Measurements from ENCODE around the gene OR6K6. TPM values are rescaled to one million over a fixed set of nuclear protein-coding genes. Genes with fewer than 3 reads are reported as not detected.

OR6K6 gene
- polyA plus RNA-seq (2013, experiment 1 of 2): not detected
- not detected for polyA plus RNA-seq (2013, experiment 2 of 2)

- Histone ChIP-seq H3K4me1 (ENCODE audit: insufficient read depth, low read length) (no peaks in the 10 kb centered on the region), H3K4me3 (ENCODE audit: low read length) (no peak within 1 kb of the TSS), H3K36me3 (ENCODE audit: insufficient read depth, low read length) (no peaks in the 10 kb centered on the region), H3K9ac (ENCODE audit: low read depth, low read length) (no peak within 1 kb of the TSS), H3K27me3 (ENCODE audit: insufficient read depth, low read length) (no peaks in the 10 kb centered on the region; the same call in 1 of the 2 replicates), H3K27ac (ENCODE audit: low read depth, low read length) (no peak within 1 kb of the TSS), H3K9me3 (ENCODE audit: insufficient read depth, low read depth, low read length) (no peaks in the 10 kb centered on the region)
- no CpG with 5 or more reads among the region's 2 CpGs for WGBS
Observed at GRCh38 chr1:158754420-158754819, at the start of gene OR6K6. Gene OR6K6, plus strand, starts transcription at chr1:158754720. Its CDS starts 168 bp downstream, at chr1:158754888.

- H3K4me3 ChIP-seq (ENCODE audit: low read length): no peak overlapping the region
- WGBS: 87% methylated on average over 2 of the region's 2 CpGs
- H3K9ac ChIP-seq (ENCODE audit: low read depth, low read length): no peak overlapping the region
- no peaks in the 10 kb centered on the region for H3K36me3 ChIP-seq (ENCODE audit: insufficient read depth, low read length)
- H3K9me3 ChIP-seq (ENCODE audit: insufficient read depth, low read depth, low read length): no peaks in the 10 kb centered on the region
- no peaks in the 10 kb centered on the region for H3K27me3 ChIP-seq (ENCODE audit: insufficient read depth, low read length)
- H3K4me1 ChIP-seq (ENCODE audit: insufficient read depth, low read length): no peaks in the 10 kb centered on the region
- H3K27ac ChIP-seq (ENCODE audit: low read depth, low read length): no peak overlapping the region
Observed at GRCh38 chr1:158706096-158706495, 48.4 kb upstream of the OR6K6 start.

- Histone ChIP-seq H3K27ac (ENCODE audit: low read depth, low read length) (no peak overlapping the region), H3K4me1 (ENCODE audit: insufficient read depth, low read length) (no peaks in the 10 kb centered on the region), H3K9ac (ENCODE audit: low read depth, low read length) (no peak overlapping the region), H3K36me3 (ENCODE audit: insufficient read depth, low read length) (no peaks in the 10 kb centered on the region), H3K9me3 (ENCODE audit: insufficient read depth, low read depth, low read length) (no peaks in the 10 kb centered on the region), H3K27me3 (ENCODE audit: insufficient read depth, low read length) (no peaks in the 10 kb centered on the region), H3K4me3 (ENCODE audit: low read length) (no peak overlapping the region)
- 81% methylated on average over 2 of the region's 4 CpGs for WGBS
Observed at GRCh38 chr1:158711098-158711497, 43.4 kb upstream of the OR6K6 start.

DNA sequence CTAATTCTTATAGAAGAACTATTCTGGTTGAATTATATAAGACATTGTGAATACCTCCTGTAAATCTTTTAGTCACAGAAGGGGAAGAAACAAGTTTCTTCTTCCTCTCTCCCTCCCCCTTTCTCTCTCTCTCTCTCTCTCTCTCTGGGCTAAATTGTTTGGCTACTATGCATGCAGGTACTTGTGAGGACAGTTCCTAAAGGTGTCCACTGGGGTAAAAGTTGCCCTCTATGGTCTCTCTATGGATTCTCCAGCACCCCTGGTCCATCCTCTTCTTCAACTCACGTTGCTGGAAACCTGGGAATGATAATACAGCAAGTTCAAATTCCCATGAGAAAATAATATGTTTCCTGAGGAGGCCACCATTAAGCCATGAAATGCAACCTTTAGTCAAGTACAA is 39.8 kb upstream of the OR6K6 start:
- WGBS: 87% methylated on average over 1 of the region's 1 CpG

DNA sequence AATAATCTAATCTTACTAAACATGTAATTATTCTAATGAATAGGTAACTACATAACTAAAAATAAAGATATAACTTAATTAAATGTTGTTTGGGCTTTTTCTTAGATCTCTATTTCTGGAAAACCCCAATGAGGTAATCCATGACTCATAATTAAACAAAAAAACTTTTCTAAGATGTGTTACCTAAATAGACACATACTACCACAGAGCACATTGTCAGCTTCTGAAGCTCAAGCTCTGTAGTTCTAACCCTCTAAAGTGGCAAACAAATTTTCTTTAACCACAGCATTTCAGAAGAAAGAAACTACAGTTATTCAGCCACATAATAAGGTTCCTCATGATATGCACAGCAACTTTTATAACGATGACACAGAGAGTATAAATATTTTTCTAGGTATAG is 38.2 kb upstream of the OR6K6 start:
- WGBS: 100% methylated on average over 1 of the region's 1 CpG
- Histone ChIP-seq H3K27me3 (ENCODE audit: insufficient read depth, low read length) (no peaks in the 10 kb centered on the region), H3K27ac (ENCODE audit: low read depth, low read length) (no peak overlapping the region), H3K9me3 (ENCODE audit: insufficient read depth, low read depth, low read length) (no peaks in the 10 kb centered on the region), H3K9ac (ENCODE audit: low read depth, low read length) (no peak overlapping the region), H3K4me1 (ENCODE audit: insufficient read depth, low read length) (no peaks in the 10 kb centered on the region), H3K4me3 (ENCODE audit: low read length) (no peak overlapping the region), H3K36me3 (ENCODE audit: insufficient read depth, low read length) (no peaks in the 10 kb centered on the region)

More for the DNA sequence above, 39.8 kb upstream of the OR6K6 start:
- H3K4me3 ChIP-seq (ENCODE audit: low read length): no peak overlapping the region
- H3K9me3 ChIP-seq (ENCODE audit: insufficient read depth, low read depth, low read length): no peaks in the 10 kb centered on the region
- H3K36me3 ChIP-seq (ENCODE audit: insufficient read depth, low read length): no peaks in the 10 kb centered on the region
- no peaks in the 10 kb centered on the region for H3K27me3 ChIP-seq (ENCODE audit: insufficient read depth, low read length)
- H3K27ac ChIP-seq (ENCODE audit: low read depth, low read length): no peak overlapping the region
- no peak overlapping the region for H3K9ac ChIP-seq (ENCODE audit: low read depth, low read length)
- H3K4me1 ChIP-seq (ENCODE audit: insufficient read depth, low read length): no peaks in the 10 kb centered on the region

GRCh38 chr1:158717344-158717743 is 37.2 kb upstream of the OR6K6 start:
- H3K4me3 ChIP-seq (ENCODE audit: low read length): no peak overlapping the region
- H3K27me3 ChIP-seq (ENCODE audit: insufficient read depth, low read length): no peaks in the 10 kb centered on the region
- no peaks in the 10 kb centered on the region for H3K4me1 ChIP-seq (ENCODE audit: insufficient read depth, low read length)
- no peak overlapping the region for H3K9ac ChIP-seq (ENCODE audit: low read depth, low read length)
- no peaks in the 10 kb centered on the region for H3K36me3 ChIP-seq (ENCODE audit: insufficient read depth, low read length)
- WGBS: 76% methylated on average over 6 of the region's 6 CpGs
- H3K9me3 ChIP-seq (ENCODE audit: insufficient read depth, low read depth, low read length): no peaks in the 10 kb centered on the region
- no peak overlapping the region for H3K27ac ChIP-seq (ENCODE audit: low read depth, low read length)

DNA sequence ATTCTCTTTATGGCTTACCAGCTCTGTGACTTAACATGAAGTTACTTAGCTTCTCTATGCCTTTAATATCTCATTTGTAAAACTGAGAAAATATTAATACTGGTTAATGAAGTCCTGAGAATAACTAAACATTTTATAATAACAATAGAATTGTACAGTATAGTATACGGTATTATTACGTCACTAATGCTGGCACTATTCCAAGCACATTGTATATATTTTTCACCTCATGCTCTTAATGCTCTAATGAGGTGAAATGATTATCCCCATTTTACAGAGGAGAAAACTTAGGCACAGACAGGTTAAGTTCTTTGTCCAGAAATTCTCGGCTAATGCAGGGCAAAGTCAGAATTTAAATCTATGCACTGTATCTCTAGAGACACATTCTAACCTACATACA is 34.9 kb upstream of the OR6K6 start:
- H3K9me3 ChIP-seq (ENCODE audit: insufficient read depth, low read depth, low read length): no peaks in the 10 kb centered on the region
- WGBS: 94% methylated on average over 1 of the region's 3 CpGs
- no peaks in the 10 kb centered on the region for H3K27me3 ChIP-seq (ENCODE audit: insufficient read depth, low read length)
- H3K36me3 ChIP-seq (ENCODE audit: insufficient read depth, low read length): no peaks in the 10 kb centered on the region
- no peak overlapping the region for H3K4me3 ChIP-seq (ENCODE audit: low read length)
- H3K4me1 ChIP-seq (ENCODE audit: insufficient read depth, low read length): no peaks in the 10 kb centered on the region
- H3K9ac ChIP-seq (ENCODE audit: low read depth, low read length): no peak overlapping the region
- H3K27ac ChIP-seq (ENCODE audit: low read depth, low read length): no peak overlapping the region

GRCh38 chr1:158720620-158721019 is 33.9 kb upstream of the OR6K6 start, which contains the start of gene OR6K3:
Gene OR6K3, minus strand, starts transcription at chr1:158720720. Its CDS starts 2,605 bp downstream, at chr1:158718115.
- WGBS: 91% methylated on average over 1 of the region's 2 CpGs
- no peak within 1 kb of the TSS for H3K27ac ChIP-seq (ENCODE audit: low read depth, low read length)
- H3K4me3 ChIP-seq (ENCODE audit: low read length): no peak within 1 kb of the TSS
- no peaks in the 10 kb centered on the region for H3K27me3 ChIP-seq (ENCODE audit: insufficient read depth, low read length)
- H3K9ac ChIP-seq (ENCODE audit: low read depth, low read length): no peak within 1 kb of the TSS
- no peaks in the 10 kb centered on the region for H3K36me3 ChIP-seq (ENCODE audit: insufficient read depth, low read length)
- H3K4me1 ChIP-seq (ENCODE audit: insufficient read depth, low read length): no peaks in the 10 kb centered on the region
- H3K9me3 ChIP-seq (ENCODE audit: insufficient read depth, low read depth, low read length): no peaks in the 10 kb centered on the region

- Histone ChIP-seq H3K4me3 (ENCODE audit: low read length) (no peak overlapping the region), H3K4me1 (ENCODE audit: insufficient read depth, low read length) (no peaks in the 10 kb centered on the region), H3K9ac (ENCODE audit: low read depth, low read length) (no peak overlapping the region), H3K27ac (ENCODE audit: low read depth, low read length) (no peak overlapping the region), H3K36me3 (ENCODE audit: insufficient read depth, low read length) (no peaks in the 10 kb centered on the region), H3K9me3 (ENCODE audit: insufficient read depth, low read depth, low read length) (no peaks in the 10 kb centered on the region), H3K27me3 (ENCODE audit: insufficient read depth, low read length) (no peaks in the 10 kb centered on the region)
- WGBS: 95% methylated on average over 5 of the region's 5 CpGs
Observed at GRCh38 chr1:158724442-158724841, 30.1 kb upstream of the OR6K6 start.

DNA sequence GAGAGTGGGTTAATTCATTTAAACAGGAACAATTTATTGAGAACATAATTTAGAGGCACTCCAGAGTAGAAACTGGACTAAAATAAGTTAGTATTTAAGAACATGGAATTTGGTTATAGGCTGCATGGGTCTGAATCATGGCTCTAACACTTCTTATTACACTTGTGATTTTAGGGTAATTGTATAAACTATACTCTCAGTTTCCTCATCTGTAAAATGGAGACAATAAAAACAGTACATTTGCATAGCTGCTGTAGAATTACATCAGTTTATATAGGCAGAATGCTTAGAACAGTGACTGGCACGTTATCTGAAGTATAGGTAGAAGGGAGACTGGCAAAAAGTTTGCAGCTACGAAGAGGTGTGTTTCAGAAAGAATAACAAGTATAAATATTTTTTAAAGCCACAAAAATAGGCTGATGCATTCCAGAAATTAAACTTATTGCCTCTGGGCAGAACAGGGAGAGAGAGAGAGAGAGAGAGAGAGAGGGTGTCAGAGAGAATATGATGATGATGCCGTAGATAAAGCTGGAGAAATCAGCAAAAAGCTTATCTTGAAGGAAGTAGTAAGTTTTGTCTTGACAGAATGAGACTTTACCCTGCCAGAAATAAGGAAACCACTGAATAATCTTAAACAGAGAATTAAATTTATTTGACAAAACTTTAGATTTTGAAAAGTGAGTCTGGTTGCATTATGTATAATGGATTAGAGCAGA is 25.9 kb upstream of the OR6K6 start:
- H3K9ac ChIP-seq (ENCODE audit: low read depth, low read length): no peak overlapping the region
- no peak overlapping the region for H3K27ac ChIP-seq (ENCODE audit: low read depth, low read length)
- WGBS: 83% methylated on average over 2 of the region's 3 CpGs
- H3K9me3 ChIP-seq (ENCODE audit: insufficient read depth, low read depth, low read length): no peaks in the 10 kb centered on the region
- no peaks in the 10 kb centered on the region for H3K27me3 ChIP-seq (ENCODE audit: insufficient read depth, low read length)
- no peak overlapping the region for H3K4me3 ChIP-seq (ENCODE audit: low read length)
- H3K36me3 ChIP-seq (ENCODE audit: insufficient read depth, low read length): no peaks in the 10 kb centered on the region
- no peaks in the 10 kb centered on the region for H3K4me1 ChIP-seq (ENCODE audit: insufficient read depth, low read length)

DNA sequence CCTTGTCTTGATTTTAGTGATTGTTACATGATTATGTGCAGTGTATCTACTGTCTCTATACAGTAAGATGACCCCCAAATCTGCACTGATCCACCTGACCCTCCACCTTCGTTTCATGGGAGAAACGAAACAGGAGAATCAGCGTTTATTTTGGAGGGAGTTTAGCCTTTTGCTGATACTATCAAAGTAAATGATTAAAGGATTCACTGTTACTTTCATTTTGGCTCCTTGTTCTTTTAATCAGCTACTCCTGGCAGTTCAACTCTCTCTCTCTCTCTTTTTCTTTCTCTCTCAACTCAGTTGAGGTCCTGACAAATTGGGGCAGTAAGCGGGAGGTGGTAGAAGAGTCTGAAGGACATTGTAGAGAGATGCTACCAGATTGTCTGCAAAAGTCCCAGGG is 24.1 kb upstream of the OR6K6 start:
- whole genome bisulfite sequencing: 80% methylated on average over 1 of the region's 4 CpGs
- Histone ChIP-seq H3K27me3 (ENCODE audit: insufficient read depth, low read length) (no peaks in the 10 kb centered on the region), H3K9ac (ENCODE audit: low read depth, low read length) (no peak overlapping the region), H3K27ac (ENCODE audit: low read depth, low read length) (no peak overlapping the region), H3K36me3 (ENCODE audit: insufficient read depth, low read length) (no peaks in the 10 kb centered on the region), H3K4me3 (ENCODE audit: low read length) (no peak overlapping the region), H3K4me1 (ENCODE audit: insufficient read depth, low read length) (no peaks in the 10 kb centered on the region), H3K9me3 (ENCODE audit: insufficient read depth, low read depth, low read length) (no peaks in the 10 kb centered on the region)

GRCh38 chr1:158731707-158732106 is 22.8 kb upstream of the OR6K6 start:
- 95% methylated on average over 4 of the region's 4 CpGs for WGBS
- H3K9ac ChIP-seq (ENCODE audit: low read depth, low read length): no peak overlapping the region
- no peaks in the 10 kb centered on the region for H3K4me1 ChIP-seq (ENCODE audit: insufficient read depth, low read length)
- H3K36me3 ChIP-seq (ENCODE audit: insufficient read depth, low read length): no peaks in the 10 kb centered on the region
- no peak overlapping the region for H3K4me3 ChIP-seq (ENCODE audit: low read length)
- no peaks in the 10 kb centered on the region for H3K27me3 ChIP-seq (ENCODE audit: insufficient read depth, low read length)
- H3K27ac ChIP-seq (ENCODE audit: low read depth, low read length): no peak overlapping the region
- H3K9me3 ChIP-seq (ENCODE audit: insufficient read depth, low read depth, low read length): no peaks in the 10 kb centered on the region

Measured in HUES64 (cell line).